HG02571 (cell line): ENCODE results near the gene TROAP.
"Not testable (repeated sequence)": the region's sequence is repeated elsewhere in the genome, so short reads cannot be mapped to it uniquely, and the experiment has no call there.

Experiments used
- ATAC-seq: cut with Tn5 transposase; IDR thresholded peaks from one replicate; pipeline ENCODE4 v1.9.1; 2021; ENCODE audit warnings: mild to moderate bottlenecking, moderate library complexity; ENCODE audit not compliant: unreplicated experiment

The TROAP gene

DNA sequence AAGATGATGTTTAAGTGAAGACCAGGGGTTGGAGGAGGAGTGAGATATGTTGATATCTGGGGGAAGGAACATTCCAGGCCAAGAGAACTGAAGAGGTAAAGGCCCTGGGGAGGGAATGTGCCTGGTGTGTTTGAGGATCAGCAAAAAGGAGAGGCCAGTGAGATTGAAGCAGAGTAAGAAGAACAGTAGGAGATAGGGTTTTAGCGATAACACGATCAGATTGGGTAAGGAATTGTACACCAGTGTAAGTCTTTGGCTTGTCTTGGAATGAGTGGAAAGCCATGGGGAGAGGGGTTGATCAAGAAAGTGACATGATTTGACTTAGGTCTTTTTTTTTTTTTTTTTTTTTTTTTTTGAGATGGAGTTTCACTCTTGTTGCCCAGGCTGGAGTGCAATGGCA lies 4.8 kb downstream of the TROAP start:
- no peak for ATAC-seq

GRCh38 chr12:49328816-49329215 lies 5.8 kb downstream of the TROAP start:
- no peak for ATAC-seq

DNA sequence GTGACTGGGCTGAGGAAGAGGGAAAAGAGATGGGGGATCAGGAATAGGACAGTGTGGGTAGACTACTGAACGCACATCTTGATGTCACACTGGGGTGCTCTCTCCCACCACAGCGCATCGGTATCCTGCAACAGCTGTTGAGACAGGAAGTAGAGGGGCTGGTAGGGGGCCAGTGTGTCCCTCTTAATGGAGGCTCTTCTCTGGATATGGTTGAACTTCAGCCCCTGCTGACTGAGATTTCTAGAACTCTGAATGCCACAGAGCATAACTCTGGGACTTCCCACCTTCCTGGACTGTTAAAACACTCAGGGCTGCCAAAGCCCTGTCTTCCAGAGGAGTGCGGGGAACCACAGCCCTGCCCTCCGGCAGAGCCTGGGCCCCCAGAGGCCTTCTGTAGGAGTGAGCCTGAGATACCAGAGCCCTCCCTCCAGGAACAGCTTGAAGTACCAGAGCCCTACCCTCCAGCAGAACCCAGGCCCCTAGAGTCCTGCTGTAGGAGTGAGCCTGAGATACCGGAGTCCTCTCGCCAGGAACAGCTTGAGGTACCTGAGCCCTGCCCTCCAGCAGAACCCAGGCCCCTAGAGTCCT lies 7.1 kb downstream of the TROAP start:
- ATAC-seq: no peak

GRCh38 chr12:49330631-49331379 lies 7.8 kb downstream of the TROAP start:
- ATAC-seq: no peak

- ATAC-seq: no peak
Observed at GRCh38 chr12:49331380-49332222, 8.5 kb downstream of the TROAP start.

DNA sequence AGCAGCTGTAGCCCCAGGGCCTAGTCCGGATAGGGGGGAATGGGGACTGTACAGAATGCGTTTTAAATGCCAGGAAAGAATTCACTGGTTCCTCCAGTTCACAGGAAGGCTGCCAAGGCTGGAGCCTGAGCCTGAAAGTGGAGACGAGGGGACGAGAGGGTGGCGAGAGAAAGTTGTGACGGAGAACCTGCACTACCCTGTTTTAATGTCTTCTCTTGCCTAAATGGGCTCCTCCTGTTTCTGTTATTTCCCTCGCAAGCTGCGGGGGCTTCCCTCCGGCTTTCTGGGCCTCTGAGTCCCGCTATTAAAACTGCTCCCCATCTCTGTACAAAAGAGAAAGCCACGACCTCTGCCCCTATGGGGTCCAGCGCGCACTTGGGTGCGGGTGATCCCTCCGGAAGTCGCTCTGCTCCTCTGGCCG lies 9.4 kb downstream of the TROAP start:
- ATAC-seq: no peak

- ATAC-seq: no peak
Observed at GRCh38 chr12:49332891-49333371, 9.9 kb downstream of the TROAP start.

GRCh38 chr12:49333778-49334177 lies 10.7 kb downstream of the TROAP start:
- not testable (repeated sequence) for ATAC-seq

- no peak for ATAC-seq
Observed at GRCh38 chr12:49334226-49334625, 11.2 kb downstream of the TROAP start.

GRCh38 chr12:49334681-49335080 lies 11.6 kb downstream of the TROAP start:
- ATAC-seq: no peak

DNA sequence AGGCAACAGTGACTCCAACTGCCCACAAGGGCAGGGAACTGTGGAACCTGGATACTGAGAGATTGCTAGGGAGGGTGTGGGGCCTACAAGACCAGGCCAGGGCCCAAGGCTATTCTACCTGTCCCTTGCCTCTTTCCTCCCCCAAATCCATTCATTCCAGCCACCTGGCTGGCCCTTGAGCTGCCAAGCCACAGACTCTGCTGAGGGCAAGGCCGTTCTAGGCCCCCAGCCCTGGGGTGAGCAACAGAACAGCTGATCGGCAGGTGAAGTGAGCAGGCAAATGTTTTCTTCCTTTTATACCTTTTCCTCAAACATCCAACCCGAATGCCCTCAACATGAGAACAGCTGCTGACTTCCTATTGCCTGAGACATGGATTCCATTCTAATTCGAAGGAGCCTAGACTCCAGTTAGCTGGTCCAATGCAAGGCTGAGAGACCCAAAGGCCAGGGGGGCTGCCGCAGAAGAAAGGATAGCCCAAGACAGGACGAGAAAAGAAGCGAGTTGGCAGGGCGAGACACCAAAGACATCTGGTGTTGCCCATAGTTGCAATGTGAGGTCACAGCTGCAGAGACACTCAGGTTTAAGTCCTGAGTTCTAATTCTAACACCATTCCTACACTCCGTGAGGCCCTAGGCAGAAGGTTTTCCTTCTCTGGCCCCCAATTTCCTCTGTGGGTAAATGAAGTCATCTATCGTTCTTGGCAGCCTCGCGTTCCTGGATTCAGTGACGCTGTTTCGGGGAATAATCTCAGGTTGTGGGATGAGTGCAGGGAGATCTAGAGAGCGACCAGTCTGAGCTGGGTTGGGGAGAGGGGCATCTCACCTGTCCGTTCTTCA lies 12.3 kb downstream of the TROAP start:
- ATAC-seq: no peak

GRCh38 chr12:49335955-49336644 lies 13.0 kb downstream of the TROAP start:
- ATAC-seq: no peak

GRCh38 chr12:49336645-49337584 lies 13.9 kb downstream of the TROAP start, which contains the start of gene C1QL4:
TSS of gene C1QL4 (minus strand) at chr12:49337188. CDS start at chr12:49336477, 711 bp downstream.
- no peak for ATAC-seq

DNA sequence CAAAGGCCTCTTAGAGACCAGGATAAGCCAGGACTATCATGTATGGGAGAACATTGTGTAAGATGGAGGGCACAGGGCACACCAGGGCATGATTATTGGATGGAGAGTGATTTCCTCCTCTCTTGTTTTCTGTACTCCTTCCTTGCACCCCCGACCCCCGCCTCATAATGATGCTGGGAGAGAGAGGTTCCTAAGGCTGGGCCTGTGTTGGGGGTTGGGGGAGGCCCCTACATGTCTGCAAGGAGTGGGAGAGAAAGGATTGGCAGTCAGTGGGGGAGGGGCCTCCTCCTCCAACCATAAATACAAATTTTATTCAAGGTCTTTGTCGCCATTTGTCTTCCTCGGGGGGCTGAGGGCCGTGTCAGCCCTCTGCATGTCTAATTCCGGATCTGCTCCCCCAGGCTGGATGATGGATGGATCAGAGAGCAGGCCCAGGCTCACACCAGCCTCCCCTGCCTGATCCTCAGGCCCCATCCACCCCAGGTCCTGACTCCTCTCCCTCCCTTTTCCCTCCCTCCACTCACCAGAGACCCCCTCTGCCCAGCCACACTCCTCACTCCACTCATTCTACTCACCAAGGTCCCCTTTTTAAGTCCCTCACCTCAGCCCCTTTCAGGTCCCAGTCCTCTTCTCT lies 15.9 kb downstream of the TROAP start:
- ATAC-seq: no peak

- ATAC-seq: no peak
Observed at GRCh38 chr12:49339464-49339861, 16.4 kb downstream of the TROAP start.

GRCh38 chr12:49340095-49340870 lies 17.2 kb downstream of the TROAP start:
- no peak for ATAC-seq

GRCh38 chr12:49340971-49341776 lies 18.1 kb downstream of the TROAP start:
- no peak for ATAC-seq
